ENCODE results near the gene USP17L21. TPM values are rescaled to one million over a fixed set of nuclear protein-coding genes. Genes with fewer than 3 reads are reported as not detected.

Gene USP17L21
- total RNA-seq, 1 experiment from 2014 or later, result not detected

Other genes starting within 250 kb of the USP17L21 start
- gene FAM90A26, start 92.5 kb upstream of the USP17L21 start, total RNA-seq (2021), result not detected in 2 replicates
- not detected in 2 replicates for gene USP17L10, start 52.2 kb upstream of the USP17L21 start, total RNA-seq (2021)
- not detected in 2 replicates for gene USP17L11, start 47.5 kb upstream of the USP17L21 start, total RNA-seq (2021)
- gene USP17L12, start 42.7 kb upstream of the USP17L21 start, total RNA-seq (2021), result not detected in 2 replicates
- gene USP17L13, start 38.0 kb upstream of the USP17L21 start, total RNA-seq (2021), result not detected in 2 replicates
- not detected in 2 replicates for gene USP17L15, start 28.5 kb upstream of the USP17L21 start, total RNA-seq (2021)
- not detected in 2 replicates for gene USP17L17, start 19.0 kb upstream of the USP17L21 start, total RNA-seq (2021)
- not detected in 2 replicates for gene USP17L18, start 14.2 kb upstream of the USP17L21 start, total RNA-seq (2021)
- gene USP17L19, start 9.5 kb upstream of the USP17L21 start, total RNA-seq (2021), result not detected in 2 replicates
- gene USP17L20, start 4.7 kb upstream of the USP17L21 start, total RNA-seq (2021), result not detected in 2 replicates
- gene USP17L22, start 4.7 kb downstream of the USP17L21 start, total RNA-seq (2021), result not detected in 2 replicates
- gene USP17L24, start 62.3 kb downstream of the USP17L21 start, total RNA-seq (2021), result not detected in 2 replicates
- not detected in 2 replicates for gene USP17L25, start 67.0 kb downstream of the USP17L21 start, total RNA-seq (2021)
- not detected in 2 replicates for gene USP17L26, start 71.8 kb downstream of the USP17L21 start, total RNA-seq (2021)
- gene USP17L5, start 76.5 kb downstream of the USP17L21 start, total RNA-seq (2021), result not detected in 2 replicates
- not detected in 2 replicates for gene USP17L27, start 81.3 kb downstream of the USP17L21 start, total RNA-seq (2021)
- gene USP17L28, start 86.0 kb downstream of the USP17L21 start, total RNA-seq (2021), result not detected in 2 replicates
- not detected in 2 replicates for gene USP17L29, start 90.8 kb downstream of the USP17L21 start, total RNA-seq (2021)
- gene USP17L30, start 100.3 kb downstream of the USP17L21 start, total RNA-seq (2021), result not detected in 2 replicates
- gene DEFB131A, start 181.5 kb downstream of the USP17L21 start, total RNA-seq (2021), result not detected in 2 replicates